ENCODE measurements around the gene NID1. TPM values are rescaled to one million over a fixed set of nuclear protein-coding genes. Genes with fewer than 3 reads are reported as not detected.

Gene NID1
- total and polyA plus RNA-seq, 2 donors (not counting 3 experiments of a cell fraction or from before 2014, with no cell fraction given): 87.0 to 109 TPM

GRCh38 chr1:236035681-236036101 is 29.2 kb downstream of the NID1 start:
- Histone ChIP-seq H2AFZ (ENCODE audit: low read depth, low read length) (no peak overlapping the region), H3K79me2 (ENCODE audit: control insufficient read depth, insufficient read depth, low read length) (no peaks in the 10 kb centered on the region), H3K4me2 (ENCODE audit: insufficient read depth, low read length) (no peak overlapping the region), H4K20me1 (replicated peaks; ENCODE audit: control insufficient read depth, extremely low read depth, insufficient read depth, low read length) (no peaks in the 10 kb centered on the region), H3K9ac (replicated peaks; ENCODE audit: extremely low read depth, insufficient read depth, low read length) (no peak overlapping the region), H3K4me3 (replicated peaks in 1 of 3; ENCODE audit: insufficient read depth in 1 of 3, low read depth in 1 of 3, low read length in 3 of 3) (no peak overlapping the region), H3K9me1 (replicated peaks; ENCODE audit: control insufficient read depth, extremely low read depth, insufficient read depth, low read length) (no peaks in the 10 kb centered on the region), H3K27me3 (ENCODE audit: control insufficient read depth in 2 of 2, insufficient read depth in 2 of 2, low read length in 2 of 2) (no peaks in the 10 kb centered on the region), H3K36me3 (ENCODE audit: control insufficient read depth in 2 of 2, extremely low read depth in 1 of 2, insufficient read depth in 2 of 2, low read length in 2 of 2) (peaks cover 0 to 18% of the 10 kb centered on the region in 2 experiments), H3K4me1 (ENCODE audit: control insufficient read depth, extremely low read depth, insufficient read depth, low read length) (no peaks in the 10 kb centered on the region), H3K27ac (ENCODE audit: insufficient read depth, low read depth, low read length) (no peak overlapping the region), H3K9me3 (replicated peaks; ENCODE audit: control insufficient read depth, insufficient read depth, low read length) (no peaks in the 10 kb centered on the region)
- POLR2A ChIA-PET: no interaction called here
- dilution Hi-C loops (cut with MboI; ENCODE audit: extremely low pct_ligation_motif_present, low sequenced_read_pairs) (no loop called here), intact Hi-C loops (cut with micrococcal nuclease) (no loop called here)
- no TSS peak for BruUV-seq (replicated peaks)
- DNase-seq (ENCODE audit: low read depth, low spot score): no peak
- no peak for TF ChIP-seq POLR2AphosphoS5 (IDR thresholded peaks at IDR 0.05; ENCODE audit: insufficient read depth, low read depth, low read length)
- TF ChIP-seq FOS (IDR thresholded peaks at IDR 0.05; ENCODE audit: borderline replicate concordance, insufficient read depth, low read length): no peak
- TF ChIP-seq EZH2 (IDR thresholded peaks at IDR 0.05; ENCODE audit: borderline replicate concordance, low read depth, low read length, severe bottlenecking): no peak
- no peak for TF ChIP-seq JUN (IDR thresholded peaks at IDR 0.05; ENCODE audit: borderline replicate concordance, insufficient read depth, insufficient read length, low read depth)
- TF ChIP-seq POLR2A (IDR thresholded peaks at IDR 0.05; ENCODE audit: low read depth, low read length): no peak
- no peak for TF ChIP-seq GATA2 (IDR thresholded peaks at IDR 0.05; ENCODE audit: insufficient read depth, insufficient read length, low read depth, low read length)
- TF ChIP-seq MYC (IDR thresholded peaks at IDR 0.05; ENCODE audit: low read depth, low read length): no peak
- no peak for TF ChIP-seq MAX (IDR thresholded peaks at IDR 0.05; ENCODE audit: insufficient read depth, insufficient read length)
- TF ChIP-seq, protein P1, sequence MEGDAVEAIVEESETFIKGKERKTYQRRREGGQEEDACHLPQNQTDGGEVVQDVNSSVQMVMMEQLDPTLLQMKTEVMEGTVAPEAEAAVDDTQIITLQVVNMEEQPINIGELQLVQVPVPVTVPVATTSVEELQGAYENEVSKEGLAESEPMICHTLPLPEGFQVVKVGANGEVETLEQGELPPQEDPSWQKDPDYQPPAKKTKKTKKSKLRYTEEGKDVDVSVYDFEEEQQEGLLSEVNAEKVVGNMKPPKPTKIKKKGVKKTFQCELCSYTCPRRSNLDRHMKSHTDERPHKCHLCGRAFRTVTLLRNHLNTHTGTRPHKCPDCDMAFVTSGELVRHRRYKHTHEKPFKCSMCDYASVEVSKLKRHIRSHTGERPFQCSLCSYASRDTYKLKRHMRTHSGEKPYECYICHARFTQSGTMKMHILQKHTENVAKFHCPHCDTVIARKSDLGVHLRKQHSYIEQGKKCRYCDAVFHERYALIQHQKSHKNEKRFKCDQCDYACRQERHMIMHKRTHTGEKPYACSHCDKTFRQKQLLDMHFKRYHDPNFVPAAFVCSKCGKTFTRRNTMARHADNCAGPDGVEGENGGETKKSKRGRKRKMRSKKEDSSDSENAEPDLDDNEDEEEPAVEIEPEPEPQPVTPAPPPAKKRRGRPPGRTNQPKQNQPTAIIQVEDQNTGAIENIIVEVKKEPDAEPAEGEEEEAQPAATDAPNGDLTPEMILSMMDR (IDR thresholded peaks at IDR 0.05; ENCODE audit: extremely low read depth in 1 of 2, insufficient read depth in 1 of 2, low read depth in 1 of 2, low read length in 2 of 2): no peak
- CTCF ChIA-PET: no interaction called here
- no peak for FAIRE-seq

Data from endothelial cell of umbilical vein (primary cell).